ENCODE results near the gene TNNC1.
A peak's percentile ranks its signal among the peaks of the same experiment; 100 is the strongest.

The TNNC1 gene

DNA sequence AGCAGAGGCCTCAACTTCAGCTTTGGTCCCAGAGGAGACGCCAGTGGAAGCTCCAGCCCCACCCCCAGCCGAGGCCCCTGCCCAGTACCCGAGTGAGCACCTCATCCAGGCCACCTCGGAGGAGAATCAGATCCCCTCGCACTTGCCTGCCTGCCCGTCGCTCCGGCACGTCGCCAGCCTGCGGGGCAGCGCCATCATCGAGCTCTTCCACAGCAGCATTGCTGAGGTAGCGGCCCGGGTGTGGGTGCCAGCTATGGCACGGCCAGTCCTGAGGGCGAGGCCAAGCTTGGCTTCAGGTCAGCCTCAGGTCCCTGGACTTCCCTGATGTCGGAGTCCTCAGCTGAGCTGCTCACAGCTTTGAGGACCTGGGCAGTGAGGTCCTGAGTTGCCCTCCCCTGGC, 35.6 kb upstream of the TNNC1 start:
- no peak for DNase-seq (ENCODE audit: low read depth)
- H3K4me3 ChIP-seq (replicated peaks; ENCODE audit: low read depth, low read length) = no peak overlapping the region
- no peak for TF ChIP-seq CTCF (IDR thresholded peaks at IDR 0.05; ENCODE audit: low read length, missing control alignments)

- no peak for TF ChIP-seq CTCF (IDR thresholded peaks at IDR 0.05; ENCODE audit: low read length, missing control alignments)
- no peak overlapping the region for H3K4me3 ChIP-seq (replicated peaks; ENCODE audit: low read depth, low read length)
- no peak for DNase-seq (ENCODE audit: low read depth)
Observed at GRCh38 chr3:52488746-52489145, 34.9 kb upstream of the TNNC1 start.

GRCh38 chr3:52487788-52488691, 34.2 kb upstream of the TNNC1 start:
- no peak for DNase-seq (ENCODE audit: low read depth)
- TF ChIP-seq CTCF (IDR thresholded peaks at IDR 0.05; ENCODE audit: low read length, missing control alignments) = no peak
- no peak overlapping the region for H3K4me3 ChIP-seq (replicated peaks; ENCODE audit: low read depth, low read length)

- H3K4me3 ChIP-seq (replicated peaks; ENCODE audit: low read depth, low read length) = no peak overlapping the region
- TF ChIP-seq CTCF (IDR thresholded peaks at IDR 0.05; ENCODE audit: low read length, missing control alignments) = no peak
- DNase-seq (ENCODE audit: low read depth) = no peak
Observed at GRCh38 chr3:52487050-52487787, 33.4 kb upstream of the TNNC1 start.

DNA sequence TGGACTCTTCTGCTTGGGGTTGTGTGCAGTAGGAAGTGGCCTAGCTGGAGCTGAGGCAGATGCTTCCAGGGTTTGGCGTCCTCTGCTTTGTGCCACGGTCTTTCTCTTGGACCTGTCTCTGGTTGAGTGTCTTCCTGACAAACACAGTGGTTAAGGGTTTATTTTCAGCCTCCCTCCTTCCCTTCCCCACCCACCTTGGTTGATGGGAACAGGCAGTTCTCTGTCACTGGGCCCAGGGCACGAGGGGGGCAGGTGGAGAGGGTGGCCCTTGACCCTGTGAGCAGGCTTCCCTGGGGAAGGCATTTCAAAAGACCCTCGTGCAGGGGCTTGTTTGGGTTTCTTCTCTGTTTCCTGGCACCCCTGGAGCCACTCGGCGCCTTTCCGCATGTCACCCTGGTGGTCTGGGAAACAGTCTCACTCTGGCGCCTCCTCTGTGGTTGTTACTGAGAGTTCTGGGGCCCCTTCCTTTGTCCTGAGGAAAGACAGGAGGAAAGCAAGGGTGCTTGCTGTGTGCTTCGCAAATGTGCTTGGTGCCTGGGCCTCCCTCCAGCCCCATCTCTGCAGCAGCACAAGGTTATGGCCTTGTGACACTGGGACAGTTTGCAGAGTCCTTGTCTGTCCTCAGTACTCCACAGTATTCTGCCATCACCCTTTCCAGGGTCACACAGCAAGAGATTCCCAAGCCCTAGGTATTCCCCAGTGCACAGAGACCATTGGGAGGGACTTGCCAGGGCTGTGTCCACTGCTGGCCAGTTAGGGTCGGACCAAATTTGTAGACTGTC, 31.0 kb upstream of the TNNC1 start:
- no peak for DNase-seq (ENCODE audit: low read depth)
- no peak overlapping the region for H3K4me3 ChIP-seq (replicated peaks; ENCODE audit: low read depth, low read length)
- no peak for TF ChIP-seq CTCF (IDR thresholded peaks at IDR 0.05; ENCODE audit: low read length, missing control alignments)

GRCh38 chr3:52483577-52484381, 29.9 kb upstream of the TNNC1 start:
- peak; percentile 31 for DNase-seq (ENCODE audit: low read depth)
- TF ChIP-seq CTCF (IDR thresholded peaks at IDR 0.05; ENCODE audit: low read length, missing control alignments) = no peak
- H3K4me3 ChIP-seq (replicated peaks; ENCODE audit: low read depth, low read length) = no peak overlapping the region
